HS-5 (cell line): ENCODE measurements around the gene TRPM8.
A peak's percentile ranks its signal among the peaks of the same experiment; 100 is the strongest.

Experiments
- DNase-seq: peaks from one replicate; pipeline ENCODE4 v3.0.0-alpha.2; 2012; ENCODE audit warnings: low read depth

The TRPM8 gene

DNA sequence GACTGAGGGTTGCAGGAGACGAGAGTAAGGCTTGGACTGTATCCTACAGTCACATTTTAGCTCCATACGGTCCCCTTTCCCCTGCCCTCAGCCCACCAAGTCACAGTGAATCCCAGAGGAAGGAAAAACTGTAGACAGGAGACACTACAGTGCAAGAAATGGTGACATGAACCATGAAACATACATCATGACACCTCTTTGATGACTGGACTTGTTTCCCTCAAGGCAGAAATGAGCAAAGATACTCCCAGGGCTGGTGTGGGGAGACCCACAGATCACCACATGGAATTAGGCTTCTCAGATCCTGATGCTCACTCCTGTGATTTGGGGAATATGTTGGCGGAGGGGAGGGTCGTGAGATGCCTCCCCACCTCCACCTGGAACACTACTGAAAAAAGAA lies 85.1 kb downstream of the TRPM8 start:
- no peak for DNase-seq

DNA sequence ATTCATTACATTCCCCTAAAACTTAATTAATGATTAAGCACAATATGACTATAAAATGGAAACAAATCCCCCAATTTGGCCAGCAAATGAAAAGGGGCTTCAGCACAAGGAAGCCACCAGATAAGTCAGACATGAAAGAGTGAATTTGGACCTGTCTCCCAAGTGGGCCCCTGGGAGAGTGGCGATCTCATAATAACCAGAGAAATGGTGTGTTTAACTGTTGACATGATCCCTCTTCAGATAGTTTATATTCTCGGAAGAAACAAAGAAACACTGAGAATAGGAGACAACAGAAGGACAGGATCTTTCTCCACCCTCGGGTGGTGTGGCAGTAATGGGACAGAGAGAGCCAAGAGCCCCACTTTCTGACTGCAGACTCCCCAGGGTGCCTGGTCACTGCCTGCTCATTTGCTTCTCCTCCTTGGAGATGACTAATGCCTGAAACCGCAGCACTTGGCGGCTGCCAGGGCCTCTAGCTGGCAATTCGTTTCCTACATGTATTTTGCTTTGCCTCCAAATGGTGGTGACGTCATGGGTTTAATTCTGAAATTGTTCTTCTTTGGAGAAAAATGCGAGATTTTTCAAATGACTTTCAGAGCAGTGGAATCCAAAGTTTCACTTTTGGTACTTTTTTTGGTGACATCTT lies 86.9 kb downstream of the TRPM8 start:
- DNase-seq: peak; percentile 87

DNA sequence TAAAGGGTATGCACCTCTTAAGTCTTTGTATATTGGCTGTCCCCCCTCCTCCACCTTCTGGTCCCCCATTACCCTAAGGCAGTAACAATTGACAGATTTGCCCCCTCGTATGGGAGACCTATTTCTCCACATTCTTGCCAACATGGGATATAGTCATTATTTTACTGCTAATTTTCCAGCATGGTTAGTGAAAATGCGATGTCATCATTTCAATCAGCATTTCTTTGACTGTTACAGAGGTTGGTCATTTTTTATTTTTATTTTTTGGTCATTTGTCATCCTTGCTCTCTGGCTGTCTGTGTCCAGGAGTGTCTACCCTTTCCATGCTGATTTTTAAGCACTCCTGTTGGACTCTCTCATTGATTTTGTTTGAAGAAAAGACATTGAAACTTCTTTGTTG lies 88.0 kb downstream of the TRPM8 start:
- no peak for DNase-seq

DNA sequence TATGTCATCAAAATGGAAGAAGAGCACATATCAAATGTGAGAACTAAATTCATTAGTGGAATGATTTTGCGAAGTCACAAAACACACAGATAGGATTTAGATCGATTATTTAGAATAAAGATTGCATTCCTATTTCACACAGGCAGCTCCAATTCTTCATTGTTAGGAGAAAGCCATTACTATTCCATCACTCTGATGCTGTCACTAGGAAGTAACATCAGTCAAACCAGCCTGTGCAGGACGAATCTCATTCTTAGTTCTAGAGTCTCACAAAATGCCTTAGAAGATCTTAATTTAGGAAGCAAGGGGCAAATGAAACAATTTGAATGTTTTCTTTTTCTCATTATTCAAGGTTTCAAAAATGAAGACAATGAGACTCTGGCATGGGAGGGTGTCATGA lies 89.3 kb downstream of the TRPM8 start:
- no peak for DNase-seq

DNA sequence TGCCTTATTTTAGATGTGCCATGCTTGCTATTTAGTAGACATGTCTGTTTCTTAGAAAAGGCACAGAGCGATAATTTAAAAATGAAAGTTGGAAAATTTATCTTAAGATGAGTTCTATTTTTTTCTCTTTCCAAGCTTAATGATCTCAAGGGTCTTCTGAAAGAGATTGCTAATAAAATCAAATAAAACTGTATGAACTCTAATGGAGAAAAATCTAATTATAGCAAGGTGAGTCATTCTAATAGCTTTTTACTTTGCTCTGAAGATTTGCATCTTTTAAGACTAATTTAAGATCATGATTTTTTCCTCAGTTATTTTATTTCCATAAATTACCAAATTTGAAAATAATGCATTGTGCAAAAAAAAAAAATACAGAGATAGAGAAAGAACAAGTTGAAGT lies 97.3 kb downstream of the TRPM8 start:
- no peak for DNase-seq

DNA sequence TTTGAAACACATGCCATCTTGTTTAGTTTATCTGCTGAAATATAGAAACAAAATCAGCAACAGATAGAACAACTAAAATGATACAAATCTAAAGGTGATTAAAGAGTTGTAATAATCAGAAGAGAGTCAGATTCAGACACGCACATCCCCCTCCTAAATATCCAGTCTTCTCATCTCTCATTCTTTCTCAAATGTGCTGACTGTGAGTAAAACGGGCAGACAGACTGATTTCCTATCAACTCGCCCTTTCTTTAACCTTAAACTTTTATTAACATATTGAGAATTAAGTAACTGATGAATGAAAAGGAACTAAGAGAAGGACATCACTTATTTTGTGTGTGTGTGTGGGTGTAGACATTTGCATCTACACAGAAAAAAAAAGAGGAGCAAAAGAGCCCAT lies 98.7 kb downstream of the TRPM8 start:
- DNase-seq: no peak

DNA sequence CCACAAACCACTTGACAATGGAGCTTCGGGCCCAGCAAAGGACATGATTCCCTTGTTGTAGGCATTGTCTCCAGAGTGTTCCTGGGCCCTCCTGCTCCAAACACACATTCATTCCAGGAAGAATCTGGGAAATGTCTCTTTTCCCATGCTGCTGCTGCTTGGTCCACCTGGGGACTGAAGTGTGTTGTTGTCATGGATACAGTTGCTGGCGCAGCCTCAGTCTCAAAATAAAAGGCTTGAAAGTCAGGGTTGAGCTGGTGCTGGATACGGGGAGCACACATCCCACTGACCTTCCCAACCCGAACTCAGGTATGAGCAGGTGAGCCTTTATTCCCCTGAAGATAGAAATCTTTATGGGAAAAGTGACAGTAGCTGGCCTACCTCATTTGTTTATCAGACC lies 102.7 kb downstream of the TRPM8 start:
- no peak for DNase-seq

DNA sequence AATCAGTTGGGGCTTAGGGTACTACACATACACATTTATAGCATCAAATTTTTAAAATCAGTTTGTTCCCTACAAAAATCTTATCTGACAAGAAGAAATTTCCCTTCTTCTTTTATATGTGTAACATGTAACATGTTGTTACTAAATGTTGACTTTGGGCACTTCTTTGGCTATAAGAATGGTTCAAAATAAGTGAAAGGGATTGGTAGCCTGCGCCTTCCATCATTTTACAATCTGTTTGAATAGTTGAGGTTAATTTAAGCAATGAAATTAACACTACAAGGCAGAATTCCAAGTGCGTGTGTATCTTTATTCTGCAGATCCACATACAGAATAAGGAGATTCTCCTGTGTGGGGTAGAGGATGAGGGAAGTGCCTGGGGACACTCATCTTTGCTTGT lies 103.2 kb downstream of the TRPM8 start:
- DNase-seq: no peak

DNA sequence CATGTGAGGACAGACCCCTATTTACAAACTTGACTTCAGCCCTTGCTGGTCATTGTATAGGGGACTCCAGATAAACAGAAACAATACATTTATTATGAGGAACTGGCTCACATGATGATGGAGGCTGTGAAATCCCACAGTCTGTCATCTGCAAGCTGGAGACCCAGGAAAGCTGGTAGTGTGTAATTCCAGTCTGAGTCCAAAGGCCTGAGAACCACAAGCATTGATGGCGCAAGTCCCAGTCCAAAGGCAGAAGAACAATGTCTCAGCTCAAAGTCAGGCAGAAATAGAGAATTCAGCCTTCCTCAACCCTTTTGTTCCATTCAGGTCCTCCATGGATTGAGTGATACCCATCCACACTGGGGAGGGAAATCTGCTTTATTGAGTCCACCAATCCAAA lies 105.3 kb downstream of the TRPM8 start:
- DNase-seq: no peak

DNA sequence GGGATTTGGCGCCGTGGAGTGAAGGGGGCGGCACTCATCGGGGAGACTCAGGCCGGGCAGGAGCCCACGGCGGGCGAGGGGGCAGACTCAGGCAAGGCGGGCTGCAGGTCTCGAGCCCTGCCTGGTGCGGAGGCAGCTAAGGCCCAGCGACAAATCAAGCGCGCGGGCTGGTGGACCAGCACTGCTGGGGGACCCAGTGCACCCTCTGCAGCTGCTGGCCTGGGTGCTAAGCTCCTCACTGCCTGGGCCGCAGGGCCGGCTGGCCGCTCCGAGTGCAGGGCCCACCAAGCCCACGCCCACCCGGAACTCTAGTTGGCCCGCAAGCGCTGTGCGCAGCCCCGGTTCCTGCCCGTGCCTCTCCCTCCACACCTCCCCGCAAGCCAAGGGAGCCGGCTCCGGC lies 107.1 kb downstream of the TRPM8 start:
- DNase-seq: no peak

DNA sequence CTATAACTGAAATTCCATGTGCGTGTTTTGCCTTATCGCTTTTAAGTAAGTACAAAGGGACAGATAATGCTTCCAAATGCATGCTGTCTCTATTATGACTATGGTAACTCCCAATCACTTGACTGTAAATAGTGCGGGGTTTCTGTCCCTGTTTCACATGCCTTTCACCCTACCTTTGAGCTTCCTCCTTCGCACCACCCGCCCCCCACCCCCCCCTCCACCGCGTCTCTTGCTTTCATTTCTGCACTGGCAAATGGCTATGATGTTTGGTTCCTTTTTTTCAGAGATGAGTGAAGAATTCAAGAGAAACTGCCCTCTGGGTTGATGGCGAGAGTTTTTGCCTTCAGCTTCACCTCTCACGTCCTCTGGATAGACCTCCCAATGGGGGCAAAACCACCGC lies 108.3 kb downstream of the TRPM8 start:
- DNase-seq: no peak

DNA sequence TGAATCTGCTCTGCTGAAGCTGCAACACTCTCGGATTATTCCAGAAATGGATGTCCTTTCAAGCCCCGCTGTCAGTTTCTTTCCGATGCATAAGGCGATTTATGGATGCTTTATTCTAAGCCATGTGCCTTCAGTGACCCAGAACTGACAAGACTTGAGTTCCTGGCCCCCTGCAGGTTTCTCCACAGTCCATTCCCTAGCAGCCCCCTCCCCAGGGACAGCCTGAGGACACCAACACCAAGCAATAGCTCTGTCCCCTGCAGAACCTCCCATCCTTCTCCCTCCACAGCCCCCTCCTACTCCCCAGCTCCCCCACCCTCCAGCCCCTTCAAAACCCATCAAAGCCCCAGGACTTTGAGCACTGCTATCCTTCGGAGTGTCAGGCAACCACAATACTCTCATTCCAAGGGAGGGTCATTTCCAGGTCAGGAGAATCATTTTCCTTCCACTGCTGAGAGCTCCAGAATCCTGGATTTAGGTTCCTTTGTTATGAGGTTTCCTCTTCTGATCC lies 108.8 kb downstream of the TRPM8 start:
- no peak for DNase-seq

DNA sequence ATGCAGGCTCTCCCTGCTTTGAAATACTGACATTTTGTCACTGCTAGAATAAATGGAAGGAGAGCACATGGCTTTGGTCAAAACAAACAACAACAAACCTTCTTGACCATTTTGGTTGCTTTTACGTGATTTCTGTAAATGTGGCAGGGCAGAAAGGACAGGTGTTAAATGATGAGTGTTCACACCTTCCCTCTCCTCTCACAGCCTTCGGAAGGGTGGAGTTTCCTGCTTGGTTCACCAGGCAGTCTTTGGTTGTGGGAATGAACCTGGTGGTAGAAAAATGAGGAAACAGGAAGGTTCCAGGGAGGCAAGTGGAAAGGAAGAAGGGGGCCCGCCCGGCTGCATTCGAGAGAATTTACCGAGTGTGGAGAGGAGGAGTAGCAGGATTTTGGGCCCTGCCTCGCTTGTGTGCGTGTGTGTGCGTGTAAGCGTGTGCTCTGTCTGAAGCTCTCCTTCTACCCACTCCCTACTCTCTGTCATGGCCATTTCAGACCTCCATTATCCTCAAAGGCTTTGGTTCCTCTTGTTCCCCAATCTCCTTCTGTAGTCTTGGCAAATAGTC lies 109.6 kb downstream of the TRPM8 start:
- DNase-seq: no peak

DNA sequence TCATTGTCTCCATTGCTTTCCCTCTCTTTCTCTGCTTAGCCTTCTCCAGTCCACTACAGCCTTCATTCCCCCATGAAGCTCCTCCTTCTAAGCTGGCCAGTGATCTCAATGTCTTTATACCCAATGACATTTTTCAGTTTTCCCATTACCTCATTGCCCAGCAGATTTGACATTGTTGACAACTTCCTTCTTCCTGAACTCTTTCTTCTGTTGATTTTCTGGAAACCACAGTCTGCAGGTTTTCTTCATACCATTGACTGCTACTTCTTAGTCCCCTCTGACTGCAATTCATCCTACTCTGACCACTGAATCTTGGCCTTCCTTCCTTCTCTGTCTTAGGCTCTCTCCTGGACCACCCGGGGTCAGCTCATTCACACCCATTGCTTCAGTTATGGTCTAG lies 110.5 kb downstream of the TRPM8 start:
- DNase-seq: no peak

DNA sequence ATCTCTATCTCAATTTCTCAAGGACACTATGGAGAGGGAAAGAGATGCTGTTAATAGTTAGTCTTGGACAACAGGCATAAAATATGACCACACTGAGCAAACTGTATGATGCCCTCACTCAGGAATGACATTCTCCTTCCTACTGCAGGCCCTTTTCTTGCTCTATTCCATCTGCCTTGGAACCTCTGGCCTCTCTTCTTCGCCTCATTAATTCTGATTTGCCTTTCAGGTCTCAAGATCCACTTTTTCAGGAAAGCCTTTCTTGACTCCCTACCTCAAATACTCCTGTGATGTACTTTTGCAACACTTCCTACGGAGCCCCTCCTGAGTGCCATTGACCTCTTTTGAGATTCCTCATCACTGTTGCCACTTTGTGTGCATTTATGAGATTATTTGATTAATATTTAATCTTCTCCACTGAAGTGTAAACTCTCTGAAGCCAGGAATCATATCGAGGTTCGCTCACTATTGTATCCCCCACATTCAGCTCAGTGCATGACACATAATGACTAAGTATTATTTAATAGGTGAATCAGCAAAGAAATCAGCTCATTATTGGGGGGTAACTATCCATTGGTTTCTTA lies 112.1 kb downstream of the TRPM8 start:
- DNase-seq: no peak

DNA sequence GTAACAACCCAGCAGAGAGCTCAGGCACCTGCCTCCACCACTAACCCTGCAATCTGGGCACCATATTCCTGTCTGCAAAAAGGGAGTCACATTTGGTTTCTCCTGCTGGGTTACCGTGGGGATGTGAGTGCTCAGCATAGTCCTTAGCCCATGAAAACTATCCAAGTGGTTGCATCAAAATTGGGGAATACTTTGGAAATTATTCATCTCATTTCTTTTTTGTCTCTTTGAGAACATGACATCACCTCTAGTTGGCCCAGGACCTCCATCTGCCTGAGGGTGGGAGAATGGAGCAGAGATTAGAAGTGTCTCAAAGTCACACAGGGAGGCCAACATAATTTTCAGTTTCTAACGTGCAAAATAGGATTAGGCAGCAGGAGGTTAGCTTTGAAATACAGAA lies 114.0 kb downstream of the TRPM8 start:
- no peak for DNase-seq

DNA sequence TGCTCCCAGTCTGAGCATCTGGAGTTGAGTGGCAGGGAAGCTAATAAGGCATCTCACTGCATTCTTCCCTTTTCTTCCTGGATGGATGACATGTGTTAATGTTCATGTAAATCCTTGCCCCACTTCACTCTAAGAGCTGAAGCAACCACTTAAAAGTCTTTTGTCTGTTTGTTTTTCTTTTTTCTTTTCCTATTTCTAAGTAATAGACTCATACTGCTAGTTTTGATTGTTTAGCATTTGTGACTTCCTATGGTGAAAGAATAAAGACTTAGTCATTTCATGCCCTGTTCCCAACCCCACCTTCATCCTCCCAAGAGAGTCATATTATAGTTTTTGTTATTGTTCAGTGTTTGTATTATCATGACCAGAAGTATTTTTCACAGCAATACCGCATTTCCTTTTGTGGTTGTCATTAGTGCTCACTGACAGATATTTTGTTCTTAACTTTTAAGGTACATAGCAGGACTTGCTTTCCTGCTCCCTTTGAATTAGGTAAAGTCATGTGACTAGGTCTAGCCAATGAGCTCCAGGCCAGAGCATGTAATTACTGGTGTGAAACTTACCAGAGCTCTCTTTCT lies 115.2 kb downstream of the TRPM8 start:
- peak; percentile 42 for DNase-seq

DNA sequence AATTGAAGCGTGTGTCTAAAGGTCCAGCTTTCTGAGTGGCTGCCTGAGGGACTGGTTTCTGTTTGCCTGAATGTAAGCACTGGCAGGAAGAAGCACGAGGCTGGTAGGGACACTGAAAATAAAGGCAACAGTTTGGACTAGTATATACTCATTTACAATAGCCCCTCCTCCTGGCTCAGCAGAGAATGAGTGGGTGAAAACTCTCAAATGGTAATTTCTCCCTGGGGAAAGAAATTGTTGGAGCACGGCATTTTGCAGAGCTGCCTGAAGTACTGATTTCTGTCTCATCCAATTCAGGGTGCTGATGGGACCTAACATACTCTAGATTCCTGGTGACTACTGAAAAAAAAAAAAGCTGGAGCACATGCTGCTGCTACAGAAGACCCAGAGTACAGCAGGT lies 116.0 kb downstream of the TRPM8 start:
- DNase-seq: no peak

DNA sequence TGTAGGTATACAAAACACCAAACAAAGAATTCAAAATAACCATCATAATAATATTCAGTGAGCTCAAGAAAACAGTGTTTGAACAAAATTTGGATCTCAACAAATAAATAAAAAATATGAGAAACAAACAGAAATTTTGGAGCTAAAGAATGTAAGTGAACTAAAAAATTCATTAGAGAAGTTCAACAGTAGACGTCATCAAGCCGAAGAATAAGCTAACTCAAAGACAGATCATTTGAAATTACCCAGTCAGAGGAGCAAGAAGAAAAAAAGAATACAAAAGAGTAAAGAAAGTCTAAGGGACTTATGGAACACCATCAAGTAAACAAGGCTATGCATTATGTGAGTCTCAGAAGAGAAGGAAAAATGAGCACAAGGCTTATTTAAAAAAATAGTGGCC lies 116.7 kb downstream of the TRPM8 start:
- DNase-seq: no peak

DNA sequence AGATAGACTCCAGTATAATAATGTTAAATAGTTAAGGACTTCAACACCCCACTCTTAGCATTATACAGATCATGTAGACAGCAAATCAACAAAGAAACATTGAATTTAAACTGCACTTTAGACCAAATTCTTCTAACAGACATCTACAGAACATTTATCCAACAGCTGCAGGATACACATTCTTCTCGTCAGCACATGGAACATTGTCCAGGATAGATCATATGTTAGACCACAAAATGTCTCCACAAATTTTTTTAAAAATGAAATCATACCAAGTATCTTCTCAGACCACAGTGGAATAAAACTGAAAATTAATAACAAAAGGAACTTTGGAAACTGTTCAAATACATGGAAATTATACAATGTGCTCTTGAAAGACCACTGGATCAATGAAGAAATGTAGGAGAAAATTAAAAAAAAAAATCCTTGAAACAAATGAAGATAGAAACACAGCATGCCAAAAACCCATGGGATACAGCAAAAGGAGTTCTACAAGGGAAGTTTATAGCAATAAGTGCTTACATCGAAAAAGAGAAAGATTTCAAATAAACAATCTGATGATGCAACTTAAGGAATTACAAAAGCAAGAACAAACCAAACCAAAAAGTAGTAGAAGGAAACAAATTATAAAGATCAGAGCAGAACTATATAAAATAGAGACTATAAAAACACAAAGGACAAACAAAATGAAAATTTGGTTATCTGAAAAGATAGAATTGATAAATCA lies 121.1 kb downstream of the TRPM8 start:
- no peak for DNase-seq

DNA sequence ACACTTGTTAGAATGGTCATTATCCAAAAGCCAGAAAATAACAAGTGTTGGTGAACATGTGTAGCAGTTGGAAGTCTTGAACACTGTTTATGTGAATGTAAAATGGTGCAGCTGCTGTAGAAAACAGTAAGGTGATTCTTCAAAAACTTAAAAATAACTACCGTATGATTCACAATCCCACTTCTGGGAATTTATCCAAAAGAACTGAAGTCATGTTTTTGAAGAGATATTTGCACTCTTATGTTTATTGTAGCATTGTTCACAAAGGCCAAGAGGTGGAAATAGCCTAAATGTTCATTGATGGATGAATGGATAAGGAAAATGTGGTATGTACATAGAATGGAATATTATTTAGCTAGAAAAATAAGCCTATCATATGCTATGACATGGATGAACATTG lies 127.0 kb downstream of the TRPM8 start:
- peak; percentile 74 for DNase-seq

DNA sequence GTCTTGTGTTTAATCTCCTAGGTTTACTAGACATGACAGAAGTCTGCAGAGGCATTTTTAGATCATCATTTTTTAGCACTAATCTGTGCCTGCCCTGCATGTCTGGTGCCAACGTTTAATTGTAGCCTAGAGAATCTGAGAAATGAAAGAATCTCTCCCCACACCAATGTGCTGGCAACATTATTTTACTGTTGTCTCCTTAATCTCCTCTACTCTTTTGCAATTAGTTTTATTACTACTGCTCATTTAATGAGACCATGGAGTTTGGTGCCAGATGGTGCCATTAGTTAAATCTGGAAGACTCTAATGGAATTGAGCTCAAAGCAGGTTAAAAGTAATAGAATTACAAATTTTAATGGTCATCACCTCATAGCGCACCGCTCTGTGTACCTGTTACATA lies 129.3 kb downstream of the TRPM8 start:
- no peak for DNase-seq

DNA sequence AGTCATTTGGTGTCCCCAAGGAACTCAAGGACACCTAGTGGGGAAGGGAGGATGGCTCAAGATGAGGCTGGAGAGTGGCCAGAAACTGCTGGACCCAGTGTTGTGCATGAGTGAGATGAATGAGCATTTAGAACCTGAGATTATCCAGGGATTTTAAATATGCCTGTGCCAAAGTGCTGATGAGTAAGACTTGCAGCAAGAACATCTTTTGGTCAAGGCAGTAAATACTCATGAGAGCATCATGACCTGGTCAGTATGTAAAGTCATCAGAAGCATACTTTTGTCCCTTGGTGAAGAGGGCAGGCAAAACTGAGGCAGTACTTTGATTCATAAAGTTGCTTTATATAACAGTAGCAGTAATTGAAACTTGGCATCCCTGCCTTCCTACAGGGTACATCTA lies 130.2 kb downstream of the TRPM8 start:
- no peak for DNase-seq
